ENCODE results near the gene BCR. TPM values are rescaled to one million over a fixed set of nuclear protein-coding genes. Genes with fewer than 3 reads are reported as not detected.

Gene BCR
- total RNA-seq, 1 experiment from 2014 or later: 77.0 TPM

DNA sequence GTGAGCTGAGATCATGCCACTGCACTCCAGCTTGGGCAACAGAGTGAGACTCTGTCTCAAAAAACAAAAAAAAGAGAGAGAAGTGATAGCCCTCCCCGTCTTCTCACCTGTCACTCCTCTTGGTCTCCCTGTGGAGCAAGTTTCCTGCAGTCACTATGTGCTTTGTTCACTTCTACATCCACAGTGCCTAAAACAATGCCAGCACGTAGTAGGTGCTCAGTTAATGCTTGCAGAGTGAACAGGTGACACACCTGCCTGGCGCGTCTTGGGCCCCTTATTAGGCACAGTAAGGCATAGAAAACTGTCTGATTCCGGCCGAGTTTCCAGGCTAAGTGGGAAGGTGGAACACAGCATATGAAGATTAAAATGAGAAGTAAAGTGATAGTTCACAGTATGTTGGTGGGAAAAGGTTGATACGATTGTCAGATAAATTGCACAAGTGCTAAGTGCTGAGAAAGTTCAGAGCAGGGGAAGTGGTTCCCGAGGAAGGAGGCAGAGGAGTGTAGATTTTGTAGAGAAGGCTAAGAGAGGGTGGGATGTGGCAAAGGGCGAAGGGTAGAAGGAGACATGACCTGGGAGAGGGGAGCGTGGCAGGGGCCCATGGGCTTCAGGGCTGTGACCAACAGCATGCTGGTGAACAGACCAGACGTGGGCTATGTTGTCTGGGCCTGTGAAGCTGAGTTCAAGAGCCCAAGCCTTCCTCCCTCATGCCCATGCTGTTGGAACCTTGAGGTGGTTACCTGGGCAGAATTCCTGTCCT lies 41.9 kb downstream of the BCR start:
- Histone ChIP-seq H3K4me1 (ENCODE audit: insufficient read depth, low read length) (peaks cover 32% of the 10 kb centered on the region; the same call in 1 of the 2 replicates), H3K27ac (ENCODE audit: insufficient read length, low read depth, low read length) (no peak overlapping the region), H4K20me1 (ENCODE audit: control insufficient read depth, insufficient read depth, insufficient read length) (no peaks in the 10 kb centered on the region), H2AFZ (ENCODE audit: low read length) (no peak overlapping the region), H3K23ac (ENCODE audit: insufficient read length, low read depth, low read length) (no peak overlapping the region), H2AK5ac (ENCODE audit: insufficient read length, low read length) (no peak overlapping the region), H2BK5ac (ENCODE audit: insufficient read length, low read length) (no peak overlapping the region), H3K56ac (ENCODE audit: insufficient read length, low read depth, low read length) (no peak overlapping the region), H3K18ac (ENCODE audit: insufficient read length, low read depth, low read length) (no peak overlapping the region), H3K14ac (ENCODE audit: insufficient read depth, low read length) (no peak overlapping the region), H4K91ac (ENCODE audit: insufficient read length, low read depth, low read length) (no peak overlapping the region), H3K23me2 (ENCODE audit: insufficient read length, low read depth, low read length, poor library complexity, severe bottlenecking) (no peaks in the 10 kb centered on the region), H2BK15ac (ENCODE audit: low read depth, low read length) (no peak overlapping the region), H3K27me3 (ENCODE audit: insufficient read depth, low read length) (no peaks in the 10 kb centered on the region), H4K5ac (ENCODE audit: insufficient read length, low read depth, low read length) (no peak overlapping the region), H2BK20ac (ENCODE audit: low read depth, low read length, poor library complexity, severe bottlenecking) (no peak overlapping the region), H2BK12ac (ENCODE audit: insufficient read length, low read depth, low read length) (no peak overlapping the region), H3K79me1 (ENCODE audit: insufficient read depth, low read depth, low read length, poor library complexity, severe bottlenecking) (peaks cover 20% of the 10 kb centered on the region), H3K9ac (ENCODE audit: extremely low read depth, insufficient read length, low read length) (no peak overlapping the region), H4K8ac (replicated peaks; ENCODE audit: insufficient read length, low read depth, low read length) (no peak overlapping the region), H2BK120ac (ENCODE audit: low read depth, low read length, poor library complexity, severe bottlenecking) (no peak overlapping the region), H3T11ph (ENCODE audit: low read length) (no peak overlapping the region), H3K4ac (ENCODE audit: low read depth, low read length) (no peak overlapping the region), H3K79me2 (ENCODE audit: insufficient read depth, low read length) (peaks cover 54% of the 10 kb centered on the region; the same call in 1 of the 2 replicates), H3K4me2 (ENCODE audit: insufficient read depth, insufficient read length, low read length) (no peak overlapping the region), H3K9me3 (ENCODE audit: control insufficient read depth, low read depth, low read length) (no peaks in the 10 kb centered on the region)
- TF ChIP-seq, protein P1, sequence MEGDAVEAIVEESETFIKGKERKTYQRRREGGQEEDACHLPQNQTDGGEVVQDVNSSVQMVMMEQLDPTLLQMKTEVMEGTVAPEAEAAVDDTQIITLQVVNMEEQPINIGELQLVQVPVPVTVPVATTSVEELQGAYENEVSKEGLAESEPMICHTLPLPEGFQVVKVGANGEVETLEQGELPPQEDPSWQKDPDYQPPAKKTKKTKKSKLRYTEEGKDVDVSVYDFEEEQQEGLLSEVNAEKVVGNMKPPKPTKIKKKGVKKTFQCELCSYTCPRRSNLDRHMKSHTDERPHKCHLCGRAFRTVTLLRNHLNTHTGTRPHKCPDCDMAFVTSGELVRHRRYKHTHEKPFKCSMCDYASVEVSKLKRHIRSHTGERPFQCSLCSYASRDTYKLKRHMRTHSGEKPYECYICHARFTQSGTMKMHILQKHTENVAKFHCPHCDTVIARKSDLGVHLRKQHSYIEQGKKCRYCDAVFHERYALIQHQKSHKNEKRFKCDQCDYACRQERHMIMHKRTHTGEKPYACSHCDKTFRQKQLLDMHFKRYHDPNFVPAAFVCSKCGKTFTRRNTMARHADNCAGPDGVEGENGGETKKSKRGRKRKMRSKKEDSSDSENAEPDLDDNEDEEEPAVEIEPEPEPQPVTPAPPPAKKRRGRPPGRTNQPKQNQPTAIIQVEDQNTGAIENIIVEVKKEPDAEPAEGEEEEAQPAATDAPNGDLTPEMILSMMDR (conservative IDR thresholded peaks at IDR 0.05): no peak
- Mint-ChIP-seq H3K27ac (peak overlapping the region in 2 of 3 experiments; percentile 17 to 27; a peak in 4 of 7 replicates), H3K9me3 (peaks cover 1% of the 10 kb centered on the region in 2 experiments; a peak in 4 of 5 replicates), H3K4me3 (no peak overlapping the region; a peak in 1 of 5 replicates), H3K27me3 (ENCODE audit: low read depth) (no peaks in the 10 kb centered on the region), H3K36me3 (ENCODE audit: insufficient read depth in 1 of 3, low read depth in 3 of 3) (peaks cover 1 to 9% (median 2%) of the 10 kb centered on the region in 3 experiments; a peak in 6 of 7 replicates), H3K4me1 (peaks cover 90 to 95% of the 10 kb centered on the region in 2 experiments)
- WGBS (ENCODE audit: extremely low coverage, insufficient read length, low lambda C conversion rate): 100% methylated on average over 1 of the region's 11 CpGs
- no peak for DNase-seq
